HEK293 (cell line): Measurements from ENCODE around the gene MYO15B.

ENCODE experiments used
- ATF2 ChIP-seq: fragments of 450-650 bp; formaldehyde crosslinking; IDR thresholded peaks from 2 replicates; pipeline ENCODE4 v1.5.1; 2016; ENCODE audit warnings: missing biosample characterization, missing genetic modification characterization, low read depth
- BCL11B ChIP-seq: fragments of 450-650 bp; formaldehyde crosslinking; IDR thresholded peaks from 2 replicates; pipeline ENCODE4 v1.5.1; 2016; ENCODE audit warnings: low read depth, missing biosample characterization, missing genetic modification characterization
- CTCF ChIP-seq: fragments of 450-650 bp; formaldehyde crosslinking; IDR thresholded peaks from 2 replicates; pipeline ENCODE4 v1.5.1; 2016; ENCODE audit warnings: missing biosample characterization, missing genetic modification characterization
- PATZ1 ChIP-seq: fragments of 450-650 bp; formaldehyde crosslinking; IDR thresholded peaks from 2 replicates; pipeline ENCODE4 v1.5.1; 2016; ENCODE audit warnings: missing biosample characterization, missing genetic modification characterization
- PRDM6 ChIP-seq: fragments of 450-650 bp; formaldehyde crosslinking; IDR thresholded peaks from 2 replicates; pipeline ENCODE4 v1.5.1; 2017; ENCODE audit warnings: missing biosample characterization, missing genetic modification characterization
- REST ChIP-seq: fragments of 450-650 bp; formaldehyde crosslinking; IDR thresholded peaks from 2 replicates; pipeline ENCODE4 v1.5.1; 2016; ENCODE audit warnings: missing biosample characterization, missing genetic modification characterization
- TCF7L2 ChIP-seq: IDR thresholded peaks from 2 replicates; pipeline ENCODE4 v1.6.1; 2011; ENCODE audit warnings: low read depth, mild to moderate bottlenecking, inconsistent platforms, low read length, moderate library complexity, borderline replicate concordance
- ZNF214 ChIP-seq: fragments of 450-650 bp; formaldehyde crosslinking; IDR thresholded peaks from 2 replicates; pipeline ENCODE4 v1.5.1; 2017; ENCODE audit warnings: missing biosample characterization, mild to moderate bottlenecking, missing genetic modification characterization, borderline replicate concordance
- ZNF23 ChIP-seq: fragments of 450-650 bp; formaldehyde crosslinking; IDR thresholded peaks from 2 replicates; pipeline ENCODE4 v1.5.1; 2016; ENCODE audit warnings: missing biosample characterization, missing genetic modification characterization, borderline replicate concordance
- ZNF423 ChIP-seq: fragments of 450-650 bp; formaldehyde crosslinking; IDR thresholded peaks from 2 replicates; pipeline ENCODE4 v1.5.1; 2016; ENCODE audit warnings: missing biosample characterization, missing genetic modification characterization
- ZNF433 ChIP-seq: fragments of 450-650 bp; formaldehyde crosslinking; IDR thresholded peaks from 2 replicates; pipeline ENCODE4 v1.5.1; 2016; ENCODE audit warnings: missing biosample characterization, missing genetic modification characterization, low read depth
- ZNF791 ChIP-seq: fragments of 450-650 bp; formaldehyde crosslinking; IDR thresholded peaks from 2 replicates; pipeline ENCODE4 v1.5.1; 2016; ENCODE audit warnings: missing biosample characterization, missing genetic modification characterization
- ZNF830 ChIP-seq: fragments of 450-650 bp; IDR thresholded peaks from 2 replicates; pipeline ENCODE4 v1.5.0; 2018; ENCODE audit warnings: missing biosample characterization, missing genetic modification characterization, low read depth, mild to moderate bottlenecking, moderate library complexity
- ZSCAN23 ChIP-seq: fragments of 450-650 bp; formaldehyde crosslinking; IDR thresholded peaks from 2 replicates; pipeline ENCODE4 v1.5.1; 2016; ENCODE audit warnings: missing biosample characterization, missing genetic modification characterization

GRCh38 chr17:75607086-75607485, 19.5 kb downstream of the MYO15B start:
- no peak for TF ChIP-seq CTCF (tag by site-specific recombination)
- TF ChIP-seq ZNF830, result no peak
- TF ChIP-seq BCL11B (tag by site-specific recombination), result no peak
- TF ChIP-seq ZNF23 (tag by site-specific recombination), result no peak
- TF ChIP-seq ATF2 (tag by site-specific recombination), result no peak
- no peak for TF ChIP-seq PRDM6
- TF ChIP-seq TCF7L2, result no peak
- TF ChIP-seq ZNF433 (tag by site-specific recombination), result no peak
- TF ChIP-seq REST (tag by site-specific recombination), result no peak
- TF ChIP-seq ZNF214 (tag by site-specific recombination), result no peak
- no peak for TF ChIP-seq ZNF423
- no peak for TF ChIP-seq ZSCAN23 (tag by site-specific recombination)
- no peak for TF ChIP-seq ZNF791 (tag by site-specific recombination)
- no peak for TF ChIP-seq PATZ1 (tag by site-specific recombination)
